ENCODE measurements around the gene TAF15.

TAF15 gene

DNA sequence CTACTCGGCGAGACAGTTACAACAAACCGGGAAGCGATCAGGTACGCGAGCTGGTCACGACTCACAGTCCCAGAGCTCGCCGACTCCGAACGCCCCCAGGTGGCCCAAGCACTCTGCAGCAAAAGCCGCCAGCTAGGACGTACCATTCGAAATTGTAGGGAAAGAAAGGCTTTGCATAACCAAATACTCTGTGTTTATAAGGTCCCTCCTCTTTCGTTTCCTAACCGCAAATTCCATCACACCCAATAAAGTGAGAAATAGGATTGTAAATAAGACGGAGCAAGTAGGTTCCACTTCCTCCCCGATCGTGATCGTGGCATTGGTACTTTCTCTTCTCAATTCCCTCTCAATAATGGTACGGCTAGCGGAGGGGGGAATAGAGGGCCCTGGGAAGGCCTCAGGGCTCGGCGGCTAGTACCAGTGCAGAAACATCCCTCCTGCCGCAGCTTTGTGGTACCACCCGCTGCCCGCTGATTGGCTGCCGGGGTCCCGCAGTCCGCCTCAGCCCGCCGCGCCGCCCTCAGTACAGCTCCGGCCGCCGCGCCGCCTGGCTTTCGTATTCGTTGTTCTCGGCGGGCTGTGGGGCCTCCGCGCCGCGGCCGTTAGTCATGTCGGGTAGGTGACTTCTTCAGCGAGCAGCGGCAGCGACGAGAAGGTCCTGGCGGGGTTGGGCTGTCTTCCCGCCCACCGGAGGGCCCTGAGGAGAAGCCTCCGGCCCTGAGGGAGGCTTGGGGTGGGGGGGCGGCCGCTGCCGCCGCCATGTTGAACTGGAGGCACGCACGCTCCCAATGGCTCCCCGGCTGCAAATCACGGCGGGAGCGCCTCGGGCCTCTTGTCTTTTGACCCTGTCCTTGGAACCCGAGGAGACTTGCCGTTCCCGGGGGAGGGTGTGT lies at the start of gene TAF15:
Gene TAF15, plus strand, starts transcription at position 523 of the 893 bp plus-strand sequence. Its CDS starts 86 bp downstream, at position 609.
- DNase-seq = peak; percentile 99

DNA sequence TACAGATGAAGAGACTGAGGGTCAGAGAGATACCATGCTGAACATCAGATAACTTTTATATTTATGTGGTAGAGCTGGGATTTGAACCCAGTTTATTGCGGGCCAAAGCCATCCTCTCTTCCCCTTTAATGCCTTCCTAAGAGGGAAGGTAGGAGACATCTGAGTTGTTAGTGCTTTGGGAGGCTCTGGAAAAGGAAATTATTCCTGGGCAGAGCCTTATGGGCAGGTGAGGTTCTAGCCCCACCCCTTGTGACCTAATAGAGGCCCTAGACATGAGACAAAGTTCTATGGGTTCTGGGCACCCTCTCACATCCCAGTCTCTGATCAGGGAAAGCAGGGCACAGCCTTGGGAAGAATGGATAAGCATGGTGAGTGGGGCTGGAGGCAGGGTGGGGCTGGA lies 48.7 kb upstream of the TAF15 start, which contains the start of gene C17orf50:
Gene C17orf50, plus strand, starts transcription at position 301 of the 400 bp plus-strand sequence. Its CDS starts 55 bp downstream, at position 356.
- no peak for DNase-seq

DNA sequence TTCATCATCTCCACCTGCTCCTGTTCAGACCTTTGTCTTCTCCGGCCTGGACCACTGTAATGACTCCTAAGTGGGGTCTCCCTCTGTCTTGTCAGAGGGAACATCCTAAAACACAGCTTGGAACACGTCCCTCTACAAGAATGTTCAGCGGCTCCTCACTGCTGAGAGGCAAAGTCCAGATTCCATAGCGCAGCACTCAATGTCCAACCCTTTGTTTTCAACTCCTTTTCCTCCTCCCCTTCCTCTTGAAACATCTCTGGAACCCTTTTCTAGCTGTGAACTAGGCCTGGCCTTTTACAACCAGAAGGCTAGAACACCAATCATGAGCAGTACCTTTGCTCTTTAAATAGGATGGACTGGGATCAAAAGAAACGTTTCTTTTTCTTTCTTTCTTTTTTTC lies 47.7 kb upstream of the TAF15 start:
- no peak for DNase-seq

DNA sequence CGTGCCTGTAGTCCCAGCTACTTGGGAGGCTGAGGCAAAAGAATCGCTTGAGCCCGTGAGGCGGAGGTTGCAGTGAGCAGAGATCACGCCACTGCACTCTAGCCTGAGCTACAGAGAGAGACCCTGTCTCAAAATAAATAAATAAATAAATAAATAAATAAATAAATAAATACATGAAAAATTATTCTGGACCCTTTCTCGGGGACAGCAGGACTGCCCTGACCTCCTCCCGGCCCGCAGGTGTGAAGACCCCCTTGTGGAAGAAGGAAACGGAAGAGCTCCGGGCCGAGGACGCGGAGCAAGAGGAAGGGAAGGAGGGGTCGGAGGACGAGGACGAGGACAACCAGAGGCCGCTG lies 45.5 kb upstream of the TAF15 start:
- DNase-seq = no peak

DNA sequence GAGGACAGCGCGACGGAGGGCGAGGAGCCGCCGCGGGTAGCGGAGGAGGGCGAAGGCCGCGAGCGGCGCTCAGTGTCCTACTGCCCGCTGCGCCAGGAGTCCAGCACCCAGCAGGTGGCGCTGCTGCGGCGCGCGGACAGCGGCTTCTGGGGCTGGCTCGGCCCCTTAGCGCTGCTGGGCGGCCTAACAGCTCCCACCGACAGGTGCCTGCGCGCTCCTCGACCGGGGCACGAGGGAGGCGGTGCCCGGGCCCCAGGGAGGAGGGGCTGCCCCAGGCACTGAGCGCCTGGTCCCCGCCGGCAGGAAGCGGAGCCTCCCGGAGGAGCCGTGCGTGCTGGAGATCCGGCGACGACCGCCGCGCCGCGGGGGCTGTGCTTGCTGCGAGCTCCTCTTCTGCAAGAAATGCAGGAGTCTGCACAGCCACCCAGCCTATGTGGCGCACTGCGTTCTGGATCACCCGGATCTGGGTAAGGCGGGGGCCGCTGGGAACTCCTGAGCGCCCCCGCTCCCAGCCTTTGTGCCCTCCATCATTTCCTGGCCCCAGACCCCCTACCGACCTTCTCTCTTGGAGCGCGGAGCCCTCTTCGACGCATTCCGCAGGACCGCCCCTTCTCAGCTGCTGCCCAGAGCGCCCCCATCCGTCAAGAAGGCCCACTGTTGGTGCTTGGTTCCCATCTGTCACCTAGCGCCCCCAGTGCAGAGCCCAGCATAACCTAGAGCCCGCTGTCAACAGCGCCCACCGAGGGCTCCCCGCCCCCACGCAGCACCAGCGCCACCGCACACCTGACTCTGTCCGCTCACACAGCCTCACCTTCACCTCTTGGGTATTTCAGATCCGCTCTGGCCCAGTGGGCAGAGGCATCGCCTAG lies 44.9 kb upstream of the TAF15 start:
- peak; percentile 94 for DNase-seq

DNA sequence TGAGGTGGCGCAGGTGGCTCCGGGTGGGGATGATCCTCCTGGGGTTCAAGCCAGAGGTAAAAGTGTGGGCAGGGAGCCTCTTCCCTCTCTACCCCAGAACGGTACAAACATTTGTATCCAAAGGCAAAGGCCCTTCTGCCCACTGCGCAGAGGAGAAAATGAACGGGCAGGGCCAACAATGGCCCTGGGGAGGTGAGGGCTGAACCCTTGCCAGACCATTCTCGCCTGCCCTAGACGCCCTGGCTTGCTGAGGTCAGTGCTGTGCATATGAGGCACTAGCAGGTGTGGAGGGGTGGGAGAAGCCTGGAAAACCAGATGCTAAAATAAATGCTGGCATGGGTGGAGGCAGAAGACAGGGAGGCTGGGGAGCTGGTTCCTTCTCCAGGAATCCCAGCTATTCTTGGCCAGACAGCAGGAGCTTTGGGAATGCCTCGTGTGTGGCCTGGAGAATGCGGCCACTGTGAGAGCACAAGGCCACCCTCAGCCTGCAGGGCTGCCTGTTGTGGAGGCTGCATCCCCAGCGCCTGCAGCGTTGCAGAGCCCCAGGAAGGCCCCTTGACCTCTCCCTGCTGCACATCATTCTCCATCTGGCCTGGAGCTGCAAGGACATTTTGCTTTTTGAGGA lies 44.1 kb upstream of the TAF15 start:
- no peak for DNase-seq

DNA sequence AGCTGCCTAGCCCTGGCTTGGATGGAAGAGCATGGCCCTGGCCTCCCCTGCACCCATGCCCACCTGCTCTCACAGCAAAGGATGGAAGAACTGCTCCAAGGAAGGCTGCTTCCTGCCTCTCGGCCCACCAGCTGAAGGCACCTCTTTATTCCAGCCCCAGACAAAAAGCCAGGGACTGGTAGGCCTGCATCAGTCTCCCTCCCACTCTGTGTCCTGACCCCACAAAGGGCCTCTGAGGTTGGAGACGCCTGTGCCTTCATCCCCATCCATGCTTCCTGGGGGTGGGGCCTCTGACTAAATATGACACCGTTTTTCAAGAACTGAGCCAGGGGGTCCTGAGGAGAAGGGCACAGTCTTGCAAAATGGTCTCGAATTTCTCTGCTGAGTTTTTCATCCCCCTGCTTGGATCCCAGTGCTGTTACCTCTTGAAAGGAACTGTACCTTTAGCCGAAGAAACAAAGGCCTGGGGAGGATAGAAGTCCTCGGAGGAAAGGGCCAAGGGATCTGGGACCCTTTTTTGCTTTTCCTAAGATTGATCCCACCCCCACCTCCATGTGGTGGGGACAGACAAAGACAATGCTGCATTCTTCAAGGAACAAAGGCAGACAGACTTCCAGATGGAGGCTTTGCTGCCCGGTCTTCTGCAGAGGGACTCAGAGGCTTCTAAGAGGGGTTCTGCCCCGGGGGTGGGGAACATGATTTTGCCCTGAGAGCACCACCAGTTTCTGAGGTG lies 43.4 kb upstream of the TAF15 start:
- no peak for DNase-seq

DNA sequence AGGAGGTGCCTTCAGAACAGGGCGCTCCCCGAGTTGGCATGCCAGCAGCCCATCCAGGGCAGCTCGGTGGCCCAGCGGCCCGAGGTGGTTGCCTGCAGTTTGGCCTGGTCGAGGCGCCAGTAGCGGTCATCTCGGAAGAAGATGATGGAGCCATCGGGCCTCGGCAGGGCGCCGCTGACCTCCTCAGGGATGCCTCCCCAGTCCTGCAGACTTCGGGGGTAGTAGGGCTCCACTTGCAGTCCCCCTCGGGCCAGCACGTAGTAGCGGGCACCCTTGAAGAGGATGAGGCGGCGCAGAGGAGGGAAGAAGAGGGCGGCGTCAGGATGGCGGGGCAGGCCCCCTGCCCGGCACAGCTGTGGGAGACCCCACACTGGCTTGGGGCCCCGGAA lies 42.8 kb upstream of the TAF15 start:
- DNase-seq = no peak

DNA sequence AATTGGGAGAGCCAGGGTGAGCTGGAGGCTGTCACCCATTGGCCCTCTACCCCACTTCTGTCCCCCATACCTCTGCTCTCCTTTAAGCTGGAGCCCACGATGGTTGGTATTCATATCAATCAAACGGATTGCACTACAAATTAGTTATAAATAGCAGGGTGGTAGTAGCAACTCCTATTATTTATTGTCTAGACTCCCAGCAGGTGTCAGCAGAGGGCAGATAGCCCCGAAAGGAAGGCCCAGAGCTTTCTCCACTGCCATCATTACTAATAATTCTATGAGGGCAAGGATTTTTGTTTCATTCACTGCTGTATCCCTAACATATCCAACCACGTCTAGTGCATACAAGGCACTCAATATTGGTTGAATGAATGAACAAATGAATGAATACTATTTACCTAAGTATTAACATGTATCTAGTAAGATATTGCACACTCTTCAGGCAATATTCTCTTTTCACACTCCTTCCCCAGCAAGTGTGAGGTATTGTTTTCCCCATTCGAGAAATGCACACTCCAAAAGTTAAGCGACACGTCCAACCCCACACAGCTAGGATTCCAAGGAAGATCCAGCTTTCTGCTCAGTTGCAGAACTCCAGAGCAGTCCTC lies 42.3 kb upstream of the TAF15 start:
- peak; percentile 78 for DNase-seq

DNA sequence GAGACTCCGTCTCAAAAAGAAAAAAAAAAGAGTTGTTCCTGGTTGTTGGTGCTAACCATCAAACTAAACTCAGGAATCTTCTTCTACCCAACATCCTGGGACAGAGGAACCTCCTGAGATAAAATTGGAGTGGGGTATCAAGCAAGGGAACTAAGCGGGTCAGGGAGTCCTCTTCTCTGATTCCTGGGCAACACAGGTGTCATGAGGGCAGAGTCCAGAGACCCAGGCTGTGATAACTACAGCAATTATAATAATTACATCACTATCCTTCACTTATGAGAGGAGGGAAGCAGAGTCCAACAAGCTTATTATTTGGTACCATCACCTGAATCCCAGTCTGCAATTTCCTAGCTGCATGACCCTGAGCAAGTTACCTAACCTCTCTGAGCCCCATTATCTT lies 40.5 kb upstream of the TAF15 start:
- no peak for DNase-seq

DNA sequence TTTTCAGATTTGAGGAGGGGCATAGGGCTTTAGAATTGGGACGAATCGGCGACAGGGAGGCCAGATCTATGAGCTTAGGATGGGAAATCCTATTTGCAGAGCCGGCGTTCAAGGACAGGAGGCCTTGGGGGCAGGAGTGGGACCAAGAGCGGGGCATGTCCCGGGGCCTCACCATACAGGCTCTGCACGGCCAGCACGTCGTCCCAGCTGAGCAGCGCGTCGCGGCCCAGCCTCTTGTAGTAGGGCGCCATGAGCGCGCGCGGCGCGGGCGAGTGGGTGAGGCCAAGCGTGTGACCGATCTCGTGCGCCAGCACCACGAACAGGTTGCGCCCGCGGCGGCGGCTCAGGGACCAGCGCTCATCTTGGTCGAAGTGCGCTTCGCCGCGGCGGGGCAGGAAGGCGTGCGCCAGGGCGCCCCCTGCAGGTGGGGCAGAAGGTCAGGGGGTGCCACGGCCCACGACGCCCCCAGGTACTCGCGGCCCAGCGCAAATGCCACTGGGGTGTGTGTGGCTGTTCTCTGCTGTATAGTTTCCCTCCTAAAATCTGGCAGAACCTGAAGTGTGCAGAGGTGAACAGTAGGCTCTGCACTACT lies 39.3 kb upstream of the TAF15 start:
- DNase-seq = no peak

DNA sequence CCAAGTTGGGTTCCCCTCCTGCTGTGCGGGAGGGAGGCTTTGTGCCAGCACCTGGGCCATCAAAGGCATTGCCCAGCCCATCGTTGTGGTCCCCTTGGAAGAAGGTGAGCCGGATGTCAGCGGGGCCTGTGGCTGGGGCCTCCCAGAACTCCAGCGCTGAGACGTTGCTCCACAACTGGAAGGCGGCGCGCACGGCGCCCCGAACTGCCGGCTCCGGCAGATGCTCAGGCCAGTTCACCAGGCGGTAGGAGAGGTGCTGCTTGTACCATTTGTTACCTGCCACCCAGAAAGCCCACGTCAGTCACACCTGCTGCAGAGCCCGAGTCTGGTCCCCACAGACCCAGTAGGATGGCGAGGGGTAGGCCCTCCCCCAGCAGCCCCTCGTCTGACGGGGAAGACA lies 36.2 kb upstream of the TAF15 start:
- DNase-seq = no peak

DNA sequence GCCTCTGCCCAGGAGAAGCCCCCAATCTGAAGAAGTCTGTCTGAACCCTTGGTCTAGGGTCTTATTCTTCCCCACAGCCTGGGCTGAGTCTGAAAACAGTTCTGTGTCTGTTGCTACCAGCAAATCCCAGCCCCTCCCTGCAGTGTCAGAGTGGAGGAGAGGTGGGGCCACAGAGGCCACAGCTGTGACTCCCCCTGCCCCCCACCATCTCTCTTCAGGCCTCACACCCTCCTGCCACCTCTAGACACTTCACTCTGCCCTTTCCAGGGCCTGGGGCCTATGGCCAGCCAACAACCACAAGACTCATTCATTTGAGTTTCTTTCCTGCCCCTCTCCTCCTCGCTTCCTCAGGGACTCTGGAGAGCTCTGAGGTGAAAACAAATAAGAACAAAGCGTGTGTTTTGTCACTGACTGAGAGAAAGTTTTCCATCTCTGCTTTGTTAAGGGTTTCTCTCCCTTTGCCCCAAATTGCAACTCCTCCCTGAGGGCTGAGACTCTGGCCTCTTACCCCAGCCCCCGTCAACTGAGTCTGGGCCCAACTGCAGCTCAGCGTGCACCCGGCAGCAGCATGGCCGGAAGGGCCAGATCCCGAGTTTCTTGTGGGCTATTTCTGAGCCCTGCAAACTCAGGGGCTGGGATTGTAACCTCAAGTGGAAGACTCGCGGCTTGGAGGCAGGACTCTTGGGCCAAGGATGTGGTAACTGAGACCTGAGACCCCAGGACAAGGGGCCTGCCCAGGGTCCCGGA lies 35.4 kb upstream of the TAF15 start:
- no peak for DNase-seq

DNA sequence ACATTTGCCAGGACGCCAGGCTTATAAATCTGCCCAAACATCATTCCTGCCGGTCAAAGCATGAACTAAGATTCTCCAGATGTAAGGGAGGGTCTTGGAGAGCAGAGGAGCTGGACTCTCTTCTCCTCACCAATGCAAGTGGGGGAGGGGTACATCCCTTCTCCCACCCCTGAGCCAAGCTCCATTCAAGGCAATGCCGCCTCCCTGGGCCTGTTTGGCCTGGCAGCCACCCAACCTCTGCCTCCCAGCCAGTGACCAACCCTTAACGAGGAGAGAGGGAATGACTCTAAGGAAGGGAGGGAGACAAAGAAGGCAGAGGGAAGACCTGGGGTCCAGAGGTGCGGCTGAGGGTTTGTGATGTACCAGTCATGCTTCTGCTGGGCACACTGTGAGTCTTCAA lies 34.8 kb upstream of the TAF15 start:
- DNase-seq = no peak

DNA sequence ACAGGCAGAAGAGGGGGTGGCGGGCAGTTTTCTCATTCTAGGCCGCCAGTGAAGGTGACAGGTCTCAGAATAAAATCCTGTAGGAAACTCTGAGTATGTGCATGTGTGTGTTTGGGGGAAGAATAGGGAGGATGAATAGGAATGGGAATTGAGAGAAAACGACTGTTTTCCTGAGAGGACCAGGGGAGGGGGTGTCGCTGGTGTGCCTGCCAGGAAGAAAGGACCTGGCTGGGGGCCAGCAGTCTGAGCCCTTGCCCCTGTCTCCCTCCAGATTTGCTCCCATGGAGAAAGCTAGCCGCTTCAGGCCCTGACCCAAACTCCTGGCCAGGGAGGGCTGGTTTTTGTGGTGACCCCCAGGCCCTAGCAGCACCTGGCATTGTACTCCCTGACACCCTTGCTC lies 34.2 kb upstream of the TAF15 start:
- DNase-seq = no peak

DNA sequence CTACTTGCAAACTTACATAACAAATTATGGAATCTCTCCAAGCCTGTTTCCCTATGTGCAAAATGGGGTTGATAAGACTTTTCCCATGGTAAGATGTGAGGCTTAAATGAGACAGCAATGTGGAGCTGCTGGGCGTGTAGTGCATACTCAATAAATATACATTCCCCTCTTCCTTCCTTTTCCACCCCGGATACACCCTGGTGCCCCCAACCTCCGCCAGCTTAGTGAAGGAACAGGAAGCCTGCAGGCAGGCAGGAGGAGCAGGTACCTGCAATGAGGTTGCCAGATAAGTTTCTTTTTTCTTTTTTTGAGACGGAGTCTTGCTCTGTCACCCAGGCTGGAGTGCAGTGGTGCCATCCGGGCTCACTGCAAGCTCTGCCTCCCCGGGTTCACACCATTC lies 33.7 kb upstream of the TAF15 start:
- DNase-seq = no peak

DNA sequence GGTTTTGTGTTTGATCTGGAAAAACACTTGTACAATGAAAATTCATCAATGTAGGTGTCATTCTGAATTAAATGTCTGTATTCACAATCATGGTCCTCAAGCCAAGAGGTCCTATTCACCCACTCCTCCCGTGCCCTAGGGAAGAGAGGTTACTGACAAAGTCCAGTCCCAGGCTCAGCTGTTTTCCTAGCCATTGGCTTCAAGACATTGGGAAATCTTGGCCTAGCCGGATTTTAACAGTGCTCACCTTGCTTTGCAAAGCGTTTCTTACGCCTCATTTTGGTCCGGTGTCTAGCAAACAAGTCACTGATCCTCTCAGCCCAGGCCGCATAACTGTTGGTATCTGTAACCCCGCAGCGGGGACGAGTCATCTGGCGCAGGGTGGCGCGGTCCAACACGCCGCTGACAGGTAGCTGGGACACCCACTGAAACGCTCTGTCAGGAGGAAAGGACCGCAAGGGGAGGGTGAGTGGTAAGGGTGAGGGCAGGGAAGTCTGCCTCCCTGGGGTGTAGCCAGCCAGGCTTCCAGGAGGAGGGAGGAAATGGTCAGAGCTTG lies 30.6 kb upstream of the TAF15 start:
- DNase-seq = no peak

DNA sequence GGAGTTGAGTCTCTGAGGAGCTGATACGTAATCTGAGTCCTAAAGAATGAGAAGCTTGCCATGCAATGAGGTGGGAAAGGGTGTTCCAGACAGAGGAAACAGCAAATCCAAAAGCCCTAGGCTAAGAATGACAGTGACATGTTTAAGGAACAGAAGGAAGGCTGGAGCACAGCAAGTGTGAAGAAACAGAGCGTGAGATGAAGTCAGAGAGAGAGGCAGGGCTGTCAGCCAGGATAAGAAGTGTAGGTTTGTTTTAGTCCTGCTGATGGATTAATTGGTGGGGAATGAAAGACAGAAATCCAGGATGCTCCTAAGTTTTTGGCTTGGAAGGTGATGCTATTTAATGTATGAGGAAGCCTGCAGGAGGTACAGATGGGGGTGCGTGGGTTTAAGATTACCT lies 28.3 kb upstream of the TAF15 start:
- DNase-seq = no peak

DNA sequence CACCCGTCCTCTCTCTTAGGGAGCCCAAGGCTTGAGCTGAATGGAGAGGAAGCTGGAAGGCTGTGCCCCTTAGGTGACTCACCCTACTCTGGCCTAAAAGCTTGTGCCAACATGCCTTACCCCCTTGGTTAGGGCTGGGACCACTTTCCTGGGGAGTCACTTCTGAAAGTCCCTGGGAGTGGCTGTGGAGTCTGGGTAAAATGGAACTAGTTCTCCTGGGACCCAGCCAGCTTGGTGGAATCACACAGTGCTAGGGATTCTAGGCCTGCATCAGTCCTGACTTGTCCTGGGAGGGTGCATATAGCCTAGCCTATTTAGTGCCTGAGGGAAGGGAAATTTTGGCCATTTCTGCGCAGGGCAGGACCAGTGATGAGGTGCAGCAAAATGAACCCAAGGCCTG lies 24.4 kb upstream of the TAF15 start:
- no peak for DNase-seq

DNA sequence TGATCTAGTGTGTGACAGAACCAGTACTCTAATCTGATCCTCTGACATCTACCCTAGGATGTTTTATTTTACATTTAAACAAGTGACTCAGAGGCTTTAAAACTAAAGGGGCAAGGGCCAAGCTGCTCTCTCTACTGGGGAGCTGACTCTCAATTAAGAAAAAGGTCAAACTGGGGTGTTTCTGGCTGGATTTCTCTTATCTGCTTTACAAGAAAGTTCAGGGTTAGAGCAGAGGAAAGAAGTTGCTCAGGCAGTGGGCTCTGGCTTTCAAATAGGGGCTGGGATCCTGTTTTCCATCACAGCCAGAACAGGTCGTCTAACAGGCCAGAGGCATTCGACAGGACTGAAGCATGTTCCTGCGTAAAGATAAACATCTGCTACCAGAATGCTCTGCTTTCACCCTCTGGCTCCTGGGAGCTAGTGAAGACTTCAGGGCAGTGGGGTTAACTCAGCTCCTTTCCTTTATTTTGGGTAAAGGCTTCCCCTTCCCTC lies 22.3 kb upstream of the TAF15 start:
- DNase-seq = no peak

Data from hematopoietic multipotent progenitor cell treated with erythropoietin and hydrocortisone succinate and interleukin-3 and kit ligand, for 6 days (in vitro differentiated cells).